ENCODE data around the gene XRCC3. TPM values are rescaled to one million over a fixed set of nuclear protein-coding genes. Genes with fewer than 3 reads are reported as not detected.

Gene XRCC3
- total and polyA plus RNA-seq, 2 of the 8 experiments (the other 6 are each of a cell fraction or from before 2014, with no cell fraction given) = 36.9 to 41.8 TPM

- H3K9ac ChIP-seq (replicated peaks in 1 of 4; ENCODE audit: extremely low read depth in 1 of 4, low read depth in 3 of 4, low read length in 3 of 4) = no peak overlapping the region
- H3K27me3 ChIP-seq (replicated peaks in 1 of 4; ENCODE audit: control insufficient read depth in 3 of 4, extremely low read depth in 1 of 4, insufficient read depth in 3 of 4, low read length in 3 of 4) = no peaks in the 10 kb centered on the region
- H3K4me1 ChIP-seq (replicated peaks in 1 of 4; ENCODE audit: control insufficient read depth in 3 of 4, insufficient read depth in 4 of 4, low read length in 3 of 4) = peaks cover 0 to 2% (median 0%) of the 10 kb centered on the region in 4 experiments; a peak in 2 of 7 replicates
- H2BK20ac ChIP-seq (ENCODE audit: low read length) = no peak overlapping the region
- no peak overlapping the region for H3K56ac ChIP-seq (replicated peaks; ENCODE audit: insufficient read length, low read depth, low read length)
- no peak overlapping the region for H3K4me3 ChIP-seq (ENCODE audit: extremely low read depth in 1 of 4, insufficient read depth in 2 of 4, low read depth in 3 of 4, low read length in 4 of 4)
- H3K9me3 ChIP-seq (ENCODE audit: insufficient read depth in 2 of 2, low read depth in 1 of 2, low read length in 1 of 2) = no peaks in the 10 kb centered on the region
- H3K23me2 ChIP-seq (ENCODE audit: low read depth, low read length) = no peaks in the 10 kb centered on the region
- H3K4me2 ChIP-seq (ENCODE audit: insufficient read depth in 1 of 2, low read depth in 2 of 2, low read length in 2 of 2) = no peak overlapping the region
- no peak overlapping the region for H3K18ac ChIP-seq (ENCODE audit: extremely low read depth, low read length)
- H2BK15ac ChIP-seq (ENCODE audit: low read length) = no peak overlapping the region
- H3K4ac ChIP-seq (replicated peaks; ENCODE audit: insufficient read length, low read depth, low read length) = no peak overlapping the region
- no peak overlapping the region for H2BK120ac ChIP-seq (replicated peaks; ENCODE audit: low read depth, low read length)
- peaks cover 10 to 27% of the 10 kb centered on the region in 2 experiments for H4K20me1 ChIP-seq (replicated peaks in 1 of 2; ENCODE audit: control insufficient read depth in 1 of 2, insufficient read depth in 2 of 2, low read length in 2 of 2)
- H4K8ac ChIP-seq (ENCODE audit: extremely low read depth, insufficient read depth, low read length) = peak overlapping the region; percentile 63; the same call in 1 of the 2 replicates
- ChIA-PET CTCF (ENCODE audit: partially characterized antibody) (interaction anchor here (2.8 kb wide), 1 partner anchor 15 kb away, joined by 8 read pairs; no protein-coding TSS in a partner anchor), POLR2A (ENCODE audit: partially characterized antibody) (interaction anchor here (0.9 to 8.8 kb wide), 7 partner anchors 7 to 176 kb away, joined by 3 to 74 read pairs (median 5); partner anchors contain the start of genes CKB and ZFYVE21)
- no peak overlapping the region for H2BK12ac ChIP-seq (ENCODE audit: low read depth, low read length)
- H3K79me1 ChIP-seq (ENCODE audit: low read depth, low read length) = peaks cover 8% of the 10 kb centered on the region; the same call in 1 of the 2 replicates
- H3K36me3 ChIP-seq (ENCODE audit: control insufficient read depth in 2 of 4, insufficient read depth in 4 of 4, low read length in 3 of 4) = peaks cover 9 to 39% (median 17%) of the 10 kb centered on the region in 4 experiments; a peak in 6 of 8 replicates
- H4K91ac ChIP-seq (replicated peaks; ENCODE audit: insufficient read length, low read length) = no peak overlapping the region
- H2BK5ac ChIP-seq (ENCODE audit: low read depth, low read length) = no peak overlapping the region; the same call in 1 of the 2 replicates
- no peak for TF ChIP-seq CBX8 (IDR thresholded peaks at IDR 0.05; ENCODE audit: borderline replicate concordance, low read depth, low read length)
- no peak for TF ChIP-seq RFX5 (IDR thresholded peaks at IDR 0.05; ENCODE audit: borderline replicate concordance, low read depth, low read length)
- peak in 1 of 2 experiments; percentile 47; a peak in 1 of 3 replicates for TF ChIP-seq POLR2A (IDR thresholded peaks at IDR 0.05; ENCODE audit: control extremely low read depth in 1 of 2, low read depth in 2 of 2, low read length in 2 of 2)
- peak; percentile 55 for TF ChIP-seq POLR2AphosphoS5 (IDR thresholded peaks at IDR 0.05; ENCODE audit: low read depth, low read length)
- H4K5ac ChIP-seq (ENCODE audit: insufficient read length, low read depth, low read length) = no peak overlapping the region
- no peak overlapping the region for H3K14ac ChIP-seq (ENCODE audit: insufficient read length)
- DNase-seq (ENCODE audit: low read depth in 1 of 2, low spot score in 2 of 2) = no peak
- H2AK5ac ChIP-seq (ENCODE audit: low read depth, low read length) = no peak overlapping the region
- no peak overlapping the region for H2AFZ ChIP-seq (ENCODE audit: low read length)
- 88% methylated on average over 14 of the region's 14 CpGs; no CpG with 5 or more reads in 1 of the 2 experiments for WGBS, 2 experiments (ENCODE audit: extremely low coverage in 1 of 2, insufficient coverage in 1 of 2, insufficient read length in 1 of 2, insufficient replicate concordance in 2 of 2, low coverage in 1 of 2, low lambda C conversion rate in 2 of 2, missing lambda C conversion rate in 1 of 2)
- H3K23ac ChIP-seq (ENCODE audit: insufficient read length) = no peak overlapping the region
- no peaks in the 10 kb centered on the region for H3K79me2 ChIP-seq (ENCODE audit: control insufficient read depth in 1 of 2, insufficient read depth in 2 of 2, low read length in 2 of 2)
- no peak for FAIRE-seq
- H3K27ac ChIP-seq (ENCODE audit: low read depth, low read length) = no peak overlapping the region; the same call in 1 of the 2 replicates
These were observed 17.5 kb downstream of the XRCC3 start for GRCh38 chr14:103697603-103698379.

Measured in H1 (cell line).